Karpas-422 (cell line): ENCODE data around the gene CLIP4. TPM values are rescaled to one million over a fixed set of nuclear protein-coding genes. Genes with fewer than 3 reads are reported as not detected.

Experiments used
- DNase-seq: peaks from one replicate; pipeline ENCODE4 v3.0.0-alpha.2; 2015
- H2AFZ ChIP-seq: fragments of 200-600 bp; sonication (generic); 2 replicates; pipeline ENCODE4 v1.6.1; 2014; ENCODE audit warnings: antibody characterized with exemption, low read length, mixed read lengths
- H3K27ac ChIP-seq: fragments of 200-600 bp; sonication (generic); 2 replicates; pipeline ENCODE4 v1.5.1; 2014; ENCODE audit warnings: mild to moderate bottlenecking, low read length, moderate library complexity
- H3K27me3 ChIP-seq: fragments of 200-600 bp; sonication (generic); 2 replicates; pipeline ENCODE4 v1.6.1; 2014; ENCODE audit warnings: low read length, mixed read lengths
- H3K36me3 ChIP-seq: fragments of 200-600 bp; sonication (generic); 2 replicates; pipeline ENCODE4 v1.6.1; 2014; ENCODE audit warnings: low read length, mixed read lengths; ENCODE audit not compliant: insufficient read depth
- H3K4me1 ChIP-seq: fragments of 200-600 bp; sonication (generic); 2 replicates; pipeline ENCODE4 v1.6.1; 2014; ENCODE audit warnings: mild to moderate bottlenecking, low read length, mixed read lengths
- H3K4me2 ChIP-seq: fragments of 200-600 bp; sonication (generic); 2 replicates; pipeline ENCODE4 v1.6.1; 2014; ENCODE audit warnings: low read length, low read depth, mild to moderate bottlenecking; ENCODE audit not compliant: poor library complexity, severe bottlenecking
- H3K4me3 ChIP-seq: fragments of 200-600 bp; sonication (generic); 2 replicates; pipeline ENCODE4 v1.5.1; 2014; ENCODE audit warnings: mild to moderate bottlenecking, antibody characterized with exemption, low read length, mixed read lengths
- H3K79me2 ChIP-seq: fragments of 200-600 bp; sonication (generic); 2 replicates; pipeline ENCODE4 v1.6.1; 2014; ENCODE audit warnings: mild to moderate bottlenecking, low read length, mixed read lengths
- H3K9ac ChIP-seq: fragments of 200-600 bp; sonication (generic); 2 replicates; pipeline ENCODE4 v1.6.0; 2014; ENCODE audit warnings: low read length
- H3K9me2 ChIP-seq: fragments of 200-600 bp; sonication (generic), shearing (Covaris generic); replicated peaks from 2 replicates; pipeline ENCODE4 v1.6.0; 2014; ENCODE audit warnings: mild to moderate bottlenecking, low read length, moderate library complexity; ENCODE audit not compliant: insufficient read depth
- H3K9me3 ChIP-seq: fragments of 300-700, 200-600 bp; sonication (generic); 2 replicates; pipeline ENCODE4 v1.6.1; 2014; ENCODE audit warnings: low read length, mixed read lengths
- H4K20me1 ChIP-seq: fragments of 200-600 bp; sonication (generic); 2 replicates; pipeline ENCODE4 v1.6.1; 2014; ENCODE audit warnings: mild to moderate bottlenecking, antibody characterized with exemption, low read length, low read depth; ENCODE audit not compliant: insufficient read depth
- total RNA-seq: library from RNA; depleted of rRNA; stranded (reverse); fragments of >200 nt; shearing (Covaris generic); gene quantifications from 2 replicates; pipeline ENCODE4 v1.2.3, GENCODE V29; 2014; ENCODE audit warnings: low replicate concordance

Gene CLIP4
- total RNA-seq, 1 experiment from 2014 or later = not detected

DNA sequence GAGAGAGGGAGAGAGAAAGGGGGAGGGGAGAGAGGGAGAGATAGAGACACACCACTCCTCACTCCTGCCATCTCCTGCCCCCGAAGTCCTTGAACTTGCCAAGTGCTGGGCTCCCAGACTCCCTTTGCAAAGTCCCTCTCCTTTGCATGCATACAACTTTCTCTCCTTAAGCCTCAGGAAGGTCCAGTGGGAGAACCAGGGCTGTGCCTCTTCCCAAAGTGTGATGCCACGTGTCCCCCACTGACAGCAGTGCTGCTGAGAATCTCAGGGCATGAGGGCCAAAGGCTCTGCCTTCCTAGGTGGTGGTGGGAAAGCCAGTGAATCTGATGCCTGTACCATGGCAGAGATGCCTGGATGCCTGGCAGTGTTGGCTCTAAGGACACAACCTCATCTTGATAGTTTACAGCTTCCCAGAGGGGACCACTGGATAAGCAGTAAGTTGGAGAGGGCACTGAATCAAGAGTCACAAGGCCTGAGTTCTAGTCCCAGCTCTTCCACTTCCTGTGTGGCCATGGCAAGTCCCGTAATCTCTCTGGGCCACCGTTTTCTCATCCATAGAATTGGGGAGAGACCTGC is 103.4 kb downstream of the CLIP4 start:
- Histone ChIP-seq H3K9me2 (no peaks in the 10 kb centered on the region), H3K27me3 (no peaks in the 10 kb centered on the region), H3K27ac (no peak overlapping the region), H3K79me2 (no peaks in the 10 kb centered on the region), H4K20me1 (no peaks in the 10 kb centered on the region), H3K4me1 (no peaks in the 10 kb centered on the region), H3K9ac (no peak overlapping the region), H2AFZ (no peak overlapping the region), H3K4me3 (no peak overlapping the region), H3K36me3 (no peaks in the 10 kb centered on the region), H3K9me3 (no peaks in the 10 kb centered on the region), H3K4me2 (no peak overlapping the region)
- no peak for DNase-seq

DNA sequence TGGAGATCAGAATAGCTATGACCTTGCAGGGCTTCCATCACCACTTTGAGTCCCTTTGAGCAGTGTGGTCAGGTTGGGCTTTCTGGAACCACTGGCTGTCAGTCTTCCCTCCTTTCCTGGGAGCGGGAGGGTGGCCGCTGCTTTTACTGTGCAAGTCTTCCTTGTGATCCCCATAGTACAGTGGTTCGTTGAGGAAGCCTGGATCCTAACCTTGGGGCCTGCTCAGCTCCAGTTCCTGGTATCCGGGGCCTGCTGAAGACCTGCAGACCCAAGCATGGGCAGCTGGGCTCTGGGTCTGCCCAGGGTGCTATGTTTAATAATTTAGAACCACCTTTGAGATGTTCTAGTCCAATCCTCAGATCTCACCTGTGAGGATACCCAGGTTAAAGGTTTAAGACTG is 104.2 kb downstream of the CLIP4 start:
- H3K9me3 ChIP-seq = no peaks in the 10 kb centered on the region
- H3K4me3 ChIP-seq = no peak overlapping the region
- H3K4me2 ChIP-seq = no peak overlapping the region
- H3K27me3 ChIP-seq = no peaks in the 10 kb centered on the region
- no peak overlapping the region for H2AFZ ChIP-seq
- no peaks in the 10 kb centered on the region for H3K79me2 ChIP-seq
- no peaks in the 10 kb centered on the region for H3K9me2 ChIP-seq
- DNase-seq = no peak
- no peaks in the 10 kb centered on the region for H3K36me3 ChIP-seq
- no peaks in the 10 kb centered on the region for H4K20me1 ChIP-seq
- H3K27ac ChIP-seq = no peak overlapping the region
- no peaks in the 10 kb centered on the region for H3K4me1 ChIP-seq
- H3K9ac ChIP-seq = no peak overlapping the region

GRCh38 chr2:29220506-29221270 is 105.5 kb downstream of the CLIP4 start:
- Histone ChIP-seq H3K27ac (no peak overlapping the region), H3K4me2 (no peak overlapping the region), H3K9ac (no peak overlapping the region), H3K9me3 (no peaks in the 10 kb centered on the region), H3K79me2 (no peaks in the 10 kb centered on the region), H3K4me3 (no peak overlapping the region), H3K36me3 (no peaks in the 10 kb centered on the region), H2AFZ (no peak overlapping the region), H3K4me1 (no peaks in the 10 kb centered on the region), H4K20me1 (no peaks in the 10 kb centered on the region), H3K27me3 (no peaks in the 10 kb centered on the region), H3K9me2 (no peaks in the 10 kb centered on the region)
- no peak for DNase-seq

DNA sequence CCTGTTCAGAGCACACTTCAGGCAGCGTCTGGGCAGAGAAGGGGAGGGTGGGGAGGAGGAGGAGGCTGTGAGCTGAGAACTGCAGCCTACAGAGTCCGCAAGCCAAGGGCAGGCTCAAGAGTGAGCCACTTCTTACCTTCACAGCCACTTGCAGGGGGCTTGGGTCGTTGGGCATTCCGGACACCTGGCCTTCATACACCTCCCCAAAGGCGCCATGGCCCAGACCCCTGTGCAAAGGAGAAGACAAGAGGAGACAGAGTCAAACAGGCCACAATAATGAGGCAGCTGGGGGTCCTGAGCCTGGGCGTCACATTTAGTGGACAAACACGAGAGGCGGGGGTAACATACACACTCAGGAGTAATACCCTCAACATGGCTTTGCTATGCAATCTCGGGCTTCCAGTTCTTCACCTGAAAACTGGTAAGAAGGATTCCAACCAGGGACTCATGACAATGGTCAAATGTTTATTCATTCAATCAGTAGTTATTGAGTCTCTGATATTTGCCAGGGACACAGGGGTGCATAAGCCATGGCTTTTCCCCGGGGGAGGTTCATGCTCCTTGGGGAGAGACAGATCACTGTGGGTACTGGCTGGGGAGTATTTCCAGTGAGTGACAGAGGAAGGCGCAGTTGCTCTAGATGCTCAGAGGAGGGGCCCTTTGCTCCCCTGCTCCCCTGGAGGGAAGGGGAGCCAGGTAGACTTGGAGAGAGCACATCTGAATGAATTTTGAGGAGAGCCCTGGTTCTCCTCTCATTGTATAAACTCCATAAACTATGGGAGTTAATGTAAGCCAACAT is 107.4 kb downstream of the CLIP4 start:
- Histone ChIP-seq H3K9me3 (no peaks in the 10 kb centered on the region), H3K4me1 (no peaks in the 10 kb centered on the region), H3K4me2 (no peak overlapping the region)

GRCh38 chr2:29223257-29223656 is 108.0 kb downstream of the CLIP4 start:
- Histone ChIP-seq H3K36me3 (no peaks in the 10 kb centered on the region), H3K27ac (no peak overlapping the region), H3K4me1 (no peaks in the 10 kb centered on the region), H3K9ac (no peak overlapping the region), H2AFZ (no peak overlapping the region), H3K4me2 (no peak overlapping the region), H3K9me3 (no peaks in the 10 kb centered on the region), H3K79me2 (no peaks in the 10 kb centered on the region), H3K27me3 (no peaks in the 10 kb centered on the region), H3K4me3 (no peak overlapping the region), H4K20me1 (no peaks in the 10 kb centered on the region), H3K9me2 (no peaks in the 10 kb centered on the region)
- DNase-seq = no peak

More for the DNA sequence above, 107.4 kb downstream of the CLIP4 start:
- no peak overlapping the region for H2AFZ ChIP-seq
- H3K27me3 ChIP-seq = no peaks in the 10 kb centered on the region
- no peaks in the 10 kb centered on the region for H3K9me2 ChIP-seq
- DNase-seq = no peak
- no peaks in the 10 kb centered on the region for H4K20me1 ChIP-seq
- no peaks in the 10 kb centered on the region for H3K36me3 ChIP-seq
- H3K4me3 ChIP-seq = no peak overlapping the region
- no peaks in the 10 kb centered on the region for H3K79me2 ChIP-seq
- H3K27ac ChIP-seq = no peak overlapping the region
- H3K9ac ChIP-seq = no peak overlapping the region

DNA sequence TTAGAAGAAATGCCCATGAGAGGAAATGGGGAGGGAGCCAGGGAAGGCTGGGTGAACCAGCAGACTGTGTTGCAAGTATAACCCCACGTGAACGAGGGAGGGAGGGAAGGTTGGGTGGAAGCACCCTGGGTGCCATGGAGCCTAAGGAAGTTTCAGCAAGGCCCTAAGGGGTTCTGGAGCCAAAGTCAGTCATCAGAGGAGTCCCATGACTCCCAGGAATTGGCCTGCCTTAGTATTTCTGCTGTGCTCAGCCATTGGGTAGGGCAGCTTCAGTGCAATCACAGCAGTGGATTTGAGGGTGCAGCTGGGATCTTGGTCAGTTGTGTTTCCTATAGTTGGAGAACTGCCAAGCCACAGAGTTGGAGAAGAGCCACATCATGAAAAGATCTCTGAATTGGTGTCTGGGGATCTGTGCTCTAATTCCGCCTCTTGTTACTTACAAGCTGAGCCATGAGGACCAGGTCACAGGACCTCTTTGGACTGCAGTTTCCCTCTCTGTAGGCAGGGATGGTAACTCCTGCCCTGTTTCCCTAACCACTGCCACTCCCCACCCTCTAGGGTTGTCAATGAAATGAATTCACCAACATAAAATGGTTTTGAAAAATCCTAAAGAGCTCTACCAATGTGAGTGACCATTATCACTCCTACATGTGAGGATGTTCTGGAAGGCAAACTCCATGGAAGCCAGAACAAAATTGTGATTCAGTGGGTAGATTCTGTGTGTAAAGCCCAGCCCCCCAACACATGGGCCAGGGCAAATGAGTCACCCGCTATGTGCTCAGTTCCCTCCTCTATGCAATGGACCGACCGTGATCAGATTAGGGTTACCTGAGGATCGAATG is 108.9 kb downstream of the CLIP4 start:
- Histone ChIP-seq H3K27me3 (no peaks in the 10 kb centered on the region), H3K4me1 (no peaks in the 10 kb centered on the region), H3K9ac (no peak overlapping the region), H3K27ac (no peak overlapping the region), H3K4me2 (no peak overlapping the region), H3K9me2 (no peaks in the 10 kb centered on the region), H3K36me3 (no peaks in the 10 kb centered on the region), H3K4me3 (no peak overlapping the region), H4K20me1 (no peaks in the 10 kb centered on the region), H3K79me2 (no peaks in the 10 kb centered on the region), H2AFZ (no peak overlapping the region), H3K9me3 (no peaks in the 10 kb centered on the region)
- DNase-seq = no peak

DNA sequence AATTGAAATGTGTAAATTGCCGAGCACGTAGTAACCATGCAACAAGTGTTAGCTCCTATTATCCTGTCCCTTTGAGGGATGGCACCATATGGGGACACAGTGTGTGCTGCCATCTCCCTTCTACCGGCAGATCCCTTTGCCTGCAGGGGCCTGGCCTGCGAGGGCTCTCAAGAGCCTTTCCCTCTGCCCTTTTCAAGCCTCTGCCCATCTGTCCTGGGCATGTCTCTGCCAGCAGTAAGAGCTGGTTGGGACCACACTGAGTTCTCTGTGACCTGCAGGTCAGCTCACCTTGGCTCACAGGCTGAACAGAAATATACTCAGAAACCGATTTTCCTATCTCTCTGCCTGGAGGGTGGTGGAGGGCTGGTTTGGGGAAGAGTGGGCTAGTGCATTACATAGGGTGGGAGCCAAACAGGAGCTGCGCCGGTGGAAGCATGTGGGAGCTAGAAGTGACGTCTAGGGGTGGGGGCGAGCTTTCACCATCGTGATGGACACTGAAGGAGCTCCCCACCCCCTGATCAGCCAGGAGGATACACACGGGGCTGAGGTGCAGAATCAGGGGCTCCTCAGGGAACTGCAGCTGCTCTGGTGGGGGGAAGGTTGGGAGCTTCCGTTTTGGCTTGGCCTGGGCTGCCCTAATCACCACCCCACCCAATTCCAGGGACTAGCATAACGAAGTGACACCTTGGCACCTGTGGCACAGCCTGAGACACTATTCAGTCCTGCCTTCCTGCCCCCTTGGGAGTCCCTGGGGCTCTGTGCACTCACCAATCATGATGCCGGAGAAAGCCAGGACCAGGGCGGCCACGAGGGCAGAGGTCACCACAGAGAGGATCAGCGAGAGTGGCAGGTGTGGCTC is 109.7 kb downstream of the CLIP4 start:
- Histone ChIP-seq H3K4me1 (no peaks in the 10 kb centered on the region), H3K36me3 (no peaks in the 10 kb centered on the region), H3K4me3 (no peak overlapping the region), H3K27me3 (no peaks in the 10 kb centered on the region), H3K4me2 (no peak overlapping the region), H3K27ac (no peak overlapping the region), H4K20me1 (no peaks in the 10 kb centered on the region), H2AFZ (no peak overlapping the region), H3K9me3 (no peaks in the 10 kb centered on the region), H3K9me2 (no peaks in the 10 kb centered on the region), H3K79me2 (no peaks in the 10 kb centered on the region), H3K9ac (no peak overlapping the region)
- DNase-seq = no peak
